Esophagus muscularis mucosa (tissue), 4 donors: ENCODE measurements around the gene MTHFD2L. TPM values are rescaled to one million over a fixed set of nuclear protein-coding genes. Genes with fewer than 3 reads are reported as not detected.

ENCODE experiments used
- DNase-seq: peaks from one replicate; pipeline ENCODE4 v3.0.0-alpha.2; 2017; ENCODE audit errors: extremely low spot score
- H3K27ac ChIP-seq, 4 donors: fragments of 200-600 bp; sonication (generic); replicated peaks in 1 of 4; 1 replicate in 3 of 4; 2 replicates in 1 of 4; pipeline ENCODE4 v1.5.1; 2016 to 2019; ENCODE audit warnings: mild to moderate bottlenecking in 1 of 4
- H3K27me3 ChIP-seq, 4 donors: fragments of 200-600 bp; sonication (generic); one replicate each; pipeline versions ENCODE4 v1.5.1 to v1.6.0; 2016 to 2019
- H3K36me3 ChIP-seq, 4 donors: fragments of 200-600 bp; sonication (generic); one replicate each; pipeline ENCODE4 v1.5.1; 2016 to 2019
- H3K4me1 ChIP-seq, 4 donors: fragments of 200-600 bp; sonication (generic); one replicate each; pipeline ENCODE4 v1.5.1; 2016 to 2019
- H3K4me3 ChIP-seq, 4 donors: fragments of 200-600 bp; sonication (generic); 1 replicate in 2 of 4; 2 replicates in 2 of 4; pipeline ENCODE4 v1.5.1; 2016 to 2019; ENCODE audit warnings: mild to moderate bottlenecking in 4 of 4, moderate library complexity in 1 of 4
- H3K9me3 ChIP-seq, 4 donors: fragments of 200-600 bp; sonication (generic); 1 replicate in 3 of 4; 2 replicates in 1 of 4; pipeline ENCODE4 v1.5.1; 2016 to 2019
- CTCF ChIP-seq, 3 experiments: fragments of 200-600 bp in 2 of 3; fragments of 450-650 bp in 1 of 3; sonication (generic) in 2 of 3; IDR thresholded peaks; one replicate each; pipeline ENCODE4 v1.5.1; 2017 to 2019; ENCODE audit warnings: antibody characterized with exemption in 3 of 3, mild to moderate bottlenecking in 2 of 3, moderate library complexity in 1 of 3
- EP300 ChIP-seq: sonication (generic); formaldehyde crosslinking; IDR thresholded peaks from one replicate; pipeline ENCODE4 v1.6.1; 2017; ENCODE audit warnings: antibody characterized with exemption
- POLR2A ChIP-seq: fragments of 450-650 bp; IDR thresholded peaks from one replicate; pipeline ENCODE4 v1.6.1; 2017; ENCODE audit warnings: antibody characterized with exemption, moderate library complexity, mild to moderate bottlenecking, low read depth
- POLR2AphosphoS5 ChIP-seq, 2 donors: sonication (generic); formaldehyde crosslinking; IDR thresholded peaks; one replicate each; pipeline ENCODE4 v1.6.1; 2017; ENCODE audit warnings: antibody characterized with exemption in 2 of 2
- WGBS: methylation state at CpG from one replicate; pipeline ENCODE4 v1.1.5; 2018; 5-methylcytosine and 5-hydroxymethylcytosine counted together
- intact Hi-C: fragments of 100-400 bp; cut with DNase I; formaldehyde crosslinking; loops from one replicate; pipeline ENCODE4 v1.15.1; 2023
- total RNA-seq, 4 donors: library from RNA; depleted of rRNA; stranded (reverse); fragments of >200 nt; gene quantifications; one replicate each; pipeline versions ENCODE4 v1.1.0 to v1.2.1, GENCODE V29; 2016

MTHFD2L gene
- total RNA-seq, 4 donors from 2014 or later = 10.2 to 23.7 (median 19.2) TPM

DNA sequence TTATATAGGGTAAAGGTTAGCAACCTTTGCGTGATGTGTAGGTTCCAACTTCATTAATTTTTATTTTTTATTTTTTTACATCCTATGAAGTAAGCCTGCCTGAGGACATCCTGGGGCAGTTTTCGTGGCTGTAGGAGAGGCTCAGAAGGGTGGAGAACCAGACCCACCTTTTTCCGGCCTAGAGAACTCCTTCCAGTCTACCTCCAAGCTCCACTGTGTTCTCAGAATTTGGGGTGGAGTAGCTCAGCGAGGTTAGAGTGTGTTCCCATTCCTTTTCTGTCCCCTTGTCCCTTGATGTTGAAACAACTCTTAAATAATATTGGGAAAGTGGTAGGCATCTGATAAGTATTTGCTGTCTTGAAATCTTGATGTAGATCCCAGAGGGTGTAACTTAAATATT is 32.4 kb downstream of the MTHFD2L start:
- 95% methylated on average over 4 of the region's 4 CpGs for WGBS
- no peaks in the 10 kb centered on the region for H3K4me1 ChIP-seq
- no peak overlapping the region for H3K4me3 ChIP-seq
- H3K27ac ChIP-seq = no peak overlapping the region
- no peaks in the 10 kb centered on the region for H3K36me3 ChIP-seq
- H3K9me3 ChIP-seq = no peaks in the 10 kb centered on the region
- no peaks in the 10 kb centered on the region for H3K27me3 ChIP-seq
- no peak for TF ChIP-seq POLR2AphosphoS5 (IDR thresholded peaks at IDR 0.05)
- DNase-seq = no peak
- intact Hi-C loops = loop anchor here (10.0 kb wide), 1 partner anchor 124 kb away; no protein-coding TSS in a partner anchor

DNA sequence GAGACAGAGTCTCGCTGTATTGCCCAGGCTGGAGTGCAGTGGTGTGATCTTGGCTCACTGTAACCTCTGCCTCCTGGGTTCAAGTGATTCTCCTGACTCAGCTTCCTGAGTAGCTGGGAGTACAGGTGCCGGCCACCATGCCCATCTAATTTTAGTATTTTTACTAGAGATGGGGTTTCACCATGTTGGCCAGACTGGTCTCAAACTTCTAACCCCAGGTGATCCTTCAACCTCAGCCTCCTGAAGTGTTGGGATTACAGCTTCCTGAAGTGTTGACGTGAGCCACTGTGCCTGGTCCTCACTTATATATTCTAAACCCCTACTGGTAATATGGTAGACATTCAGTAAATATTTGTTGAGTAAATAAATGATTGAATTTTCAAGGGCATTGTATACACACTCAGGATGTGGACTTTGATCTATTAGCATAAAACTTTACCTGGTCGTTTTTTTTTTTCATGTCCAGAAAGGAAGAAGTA is 33.0 kb downstream of the MTHFD2L start:
- no peak overlapping the region for H3K27ac ChIP-seq
- H3K4me3 ChIP-seq = no peak overlapping the region
- TF ChIP-seq POLR2A (no peak), EP300 (no peak), CTCF (IDR thresholded peaks at IDR 0.05) (no peak), POLR2AphosphoS5 (IDR thresholded peaks at IDR 0.05) (no peak)
- H3K9me3 ChIP-seq = no peaks in the 10 kb centered on the region
- no peak for DNase-seq
- H3K4me1 ChIP-seq = no peaks in the 10 kb centered on the region
- H3K27me3 ChIP-seq = no peaks in the 10 kb centered on the region
- 64% methylated on average over 4 of the region's 4 CpGs for WGBS
- intact Hi-C loops = loop anchor here (10.0 kb wide), 1 partner anchor 124 kb away; no protein-coding TSS in a partner anchor
- H3K36me3 ChIP-seq = no peaks in the 10 kb centered on the region

- intact Hi-C loops = loop anchor here (10.0 kb wide), 1 partner anchor 118 kb away; no protein-coding TSS in a partner anchor
- Histone ChIP-seq H3K4me3 (no peak overlapping the region), H3K9me3 (no peaks in the 10 kb centered on the region), H3K36me3 (peaks cover 0 to 17% (median 2%) of the 10 kb centered on the region in 4 donors), H3K27me3 (no peaks in the 10 kb centered on the region), H3K4me1 (no peaks in the 10 kb centered on the region), H3K27ac (no peak overlapping the region)
- TF ChIP-seq EP300 (no peak), POLR2A (no peak), POLR2AphosphoS5 (IDR thresholded peaks at IDR 0.05) (no peak), CTCF (IDR thresholded peaks at IDR 0.05) (no peak)
- DNase-seq = no peak
- 81% methylated on average over 1 of the region's 1 CpG for WGBS
These were observed 39.2 kb downstream of the MTHFD2L start for GRCh38 chr4:74197080-74197479.

GRCh38 chr4:74202062-74202586 is 44.2 kb downstream of the MTHFD2L start:
- no peaks in the 10 kb centered on the region for H3K9me3 ChIP-seq
- WGBS = 60% methylated on average over 5 of the region's 5 CpGs
- no peak overlapping the region for H3K27ac ChIP-seq
- H3K27me3 ChIP-seq = no peaks in the 10 kb centered on the region
- no peak overlapping the region for H3K4me3 ChIP-seq
- H3K4me1 ChIP-seq = no peaks in the 10 kb centered on the region
- TF ChIP-seq CTCF (IDR thresholded peaks at IDR 0.05) = no peak
- intact Hi-C loops = no loop called here
- DNase-seq = no peak
- H3K36me3 ChIP-seq = peaks cover 0 to 23% (median 3%) of the 10 kb centered on the region in 4 donors

DNA sequence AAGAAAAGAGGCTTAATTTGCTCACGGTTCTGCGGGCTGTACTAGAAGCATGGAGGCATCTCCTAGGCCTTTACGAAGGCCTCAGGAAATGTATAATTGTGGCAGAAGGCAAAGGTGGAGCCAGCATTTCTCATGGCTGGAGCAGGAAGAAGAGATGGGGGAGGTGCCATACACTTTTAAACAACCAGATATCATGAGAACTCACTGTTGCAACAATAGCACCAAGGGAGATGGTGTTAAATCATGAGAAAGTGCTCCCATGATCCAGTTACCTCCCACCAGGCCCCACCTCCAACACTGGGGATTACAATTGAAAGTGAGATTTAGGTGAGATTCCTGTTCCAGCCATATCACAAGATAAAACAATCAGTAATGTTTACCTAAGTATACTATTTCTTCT is 45.5 kb downstream of the MTHFD2L start:
- Histone ChIP-seq H3K27me3 (no peaks in the 10 kb centered on the region), H3K4me1 (peaks cover 0 to 4% (median 0%) of the 10 kb centered on the region in 4 donors), H3K27ac (no peak overlapping the region), H3K9me3 (no peaks in the 10 kb centered on the region), H3K4me3 (no peak overlapping the region), H3K36me3 (peaks cover 0 to 23% (median 3%) of the 10 kb centered on the region in 4 donors)
- no peak for DNase-seq
- intact Hi-C loops = no loop called here
- 82% methylated on average over 3 of the region's 3 CpGs for WGBS
- TF ChIP-seq POLR2A (no peak), CTCF (IDR thresholded peaks at IDR 0.05) (no peak), EP300 (no peak), POLR2AphosphoS5 (IDR thresholded peaks at IDR 0.05) (no peak)
